ENCODE results near the gene LPGAT1.

LPGAT1 gene

DNA sequence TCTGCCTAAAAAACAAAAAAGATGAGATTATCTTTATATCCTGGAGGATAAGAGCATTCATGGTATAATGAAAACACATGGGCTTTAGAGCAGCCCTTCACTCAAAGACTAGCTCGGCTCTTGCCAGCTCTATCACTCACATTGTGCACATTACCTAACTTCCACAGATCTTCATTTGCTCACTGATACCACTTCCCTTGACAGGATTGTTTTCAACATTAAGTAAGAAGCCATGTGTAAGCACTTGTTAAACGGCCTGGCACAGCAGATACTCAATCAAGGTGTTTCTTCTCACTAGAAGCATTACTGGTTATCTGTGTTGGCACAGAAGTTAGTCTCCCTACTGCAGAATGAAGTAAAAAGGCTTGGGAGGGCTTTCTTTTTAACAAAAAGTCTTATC is 18.7 kb downstream of the LPGAT1 start:
- no peak overlapping the region for H3K27ac ChIP-seq
- TF ChIP-seq ZFX (IDR thresholded peaks at IDR 0.05) = no peak

- no peak for TF ChIP-seq ZFX (IDR thresholded peaks at IDR 0.05)
- TF ChIP-seq, protein P1, sequence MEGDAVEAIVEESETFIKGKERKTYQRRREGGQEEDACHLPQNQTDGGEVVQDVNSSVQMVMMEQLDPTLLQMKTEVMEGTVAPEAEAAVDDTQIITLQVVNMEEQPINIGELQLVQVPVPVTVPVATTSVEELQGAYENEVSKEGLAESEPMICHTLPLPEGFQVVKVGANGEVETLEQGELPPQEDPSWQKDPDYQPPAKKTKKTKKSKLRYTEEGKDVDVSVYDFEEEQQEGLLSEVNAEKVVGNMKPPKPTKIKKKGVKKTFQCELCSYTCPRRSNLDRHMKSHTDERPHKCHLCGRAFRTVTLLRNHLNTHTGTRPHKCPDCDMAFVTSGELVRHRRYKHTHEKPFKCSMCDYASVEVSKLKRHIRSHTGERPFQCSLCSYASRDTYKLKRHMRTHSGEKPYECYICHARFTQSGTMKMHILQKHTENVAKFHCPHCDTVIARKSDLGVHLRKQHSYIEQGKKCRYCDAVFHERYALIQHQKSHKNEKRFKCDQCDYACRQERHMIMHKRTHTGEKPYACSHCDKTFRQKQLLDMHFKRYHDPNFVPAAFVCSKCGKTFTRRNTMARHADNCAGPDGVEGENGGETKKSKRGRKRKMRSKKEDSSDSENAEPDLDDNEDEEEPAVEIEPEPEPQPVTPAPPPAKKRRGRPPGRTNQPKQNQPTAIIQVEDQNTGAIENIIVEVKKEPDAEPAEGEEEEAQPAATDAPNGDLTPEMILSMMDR (conservative IDR thresholded peaks at IDR 0.05) = no peak
- no peak overlapping the region for H3K27ac ChIP-seq
These were observed 19.4 kb downstream of the LPGAT1 start for GRCh38 chr1:211811126-211811525.

GRCh38 chr1:211808475-211808874 is 22.1 kb downstream of the LPGAT1 start:
- TF ChIP-seq ZFX (IDR thresholded peaks at IDR 0.05) = no peak
- TF ChIP-seq, protein P1 (conservative IDR thresholded peaks at IDR 0.05) = no peak
- peak overlapping the region; percentile 18; the same call in 1 of the 2 replicates for H3K27ac ChIP-seq

- H3K27ac ChIP-seq = no peak overlapping the region
- TF ChIP-seq ZFX (IDR thresholded peaks at IDR 0.05) = no peak
- TF ChIP-seq, protein P1 (conservative IDR thresholded peaks at IDR 0.05) = no peak
These were observed 25.6 kb downstream of the LPGAT1 start for GRCh38 chr1:211804915-211805314.

DNA sequence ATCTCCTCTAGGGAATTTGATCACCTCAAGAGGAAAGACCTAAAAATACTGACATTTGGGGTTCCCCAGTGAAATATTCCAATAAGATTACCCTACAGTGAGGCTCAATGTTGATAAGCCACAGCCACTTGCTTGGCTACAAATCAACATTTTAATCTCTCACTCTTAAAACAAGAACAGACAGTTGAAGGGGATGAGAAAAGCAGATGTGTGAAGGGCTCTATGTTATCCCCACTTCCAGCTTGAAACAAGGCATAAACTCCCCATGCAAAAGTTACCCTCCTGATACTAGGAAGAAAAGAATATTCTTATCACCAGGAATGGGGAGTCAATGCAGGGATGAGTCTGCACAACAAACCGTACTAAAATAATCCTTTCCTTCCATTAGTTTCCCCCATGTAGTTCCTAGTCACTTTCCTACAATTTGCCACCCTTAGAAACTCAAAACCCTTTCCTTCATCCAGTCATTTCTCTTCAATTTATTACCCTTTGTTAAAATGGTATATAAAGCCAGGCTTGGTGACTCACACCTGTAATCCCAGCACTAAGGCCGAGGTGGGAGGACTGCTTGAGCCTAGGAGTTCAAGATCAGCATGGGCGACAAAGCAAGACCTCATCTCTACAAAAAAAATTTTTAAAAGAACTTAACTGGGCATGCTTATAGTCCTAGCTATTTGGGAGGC is 29.5 kb downstream of the LPGAT1 start:
- TF ChIP-seq, protein P1 (conservative IDR thresholded peaks at IDR 0.05) = no peak
- no peak for TF ChIP-seq ZFX (IDR thresholded peaks at IDR 0.05)
- no peak overlapping the region for H3K27ac ChIP-seq

GRCh38 chr1:211797994-211798393 is 32.6 kb downstream of the LPGAT1 start:
- no peak for TF ChIP-seq ZFX (IDR thresholded peaks at IDR 0.05)
- TF ChIP-seq, protein P1 (conservative IDR thresholded peaks at IDR 0.05) = no peak
- H3K27ac ChIP-seq = no peak overlapping the region

DNA sequence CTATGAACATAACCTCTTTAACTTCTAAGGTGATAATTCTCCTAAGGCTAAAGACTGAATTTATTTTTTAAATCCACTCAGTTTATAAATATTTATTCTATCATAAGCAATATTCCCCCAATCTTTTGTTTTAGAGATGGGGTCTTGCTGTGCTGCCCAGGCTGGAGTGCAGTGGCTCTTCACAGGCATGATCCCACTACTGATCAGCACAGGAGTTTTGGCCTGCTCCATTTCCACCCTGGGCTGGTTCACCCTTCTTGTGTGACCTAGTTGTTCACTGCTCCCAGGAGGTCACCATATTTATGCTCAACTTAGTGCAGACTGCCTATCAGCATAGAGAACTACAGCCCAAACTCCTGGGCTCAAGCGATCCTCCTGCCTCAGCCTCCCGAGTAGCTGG is 38.6 kb downstream of the LPGAT1 start:
- TF ChIP-seq, protein P1 (conservative IDR thresholded peaks at IDR 0.05) = no peak
- TF ChIP-seq ZFX (IDR thresholded peaks at IDR 0.05) = no peak
- no peak overlapping the region for H3K27ac ChIP-seq
